NB4 (cell line): ENCODE measurements around the gene ZNF557.
A peak's percentile ranks its signal among the peaks of the same experiment; 100 is the strongest.
"Not testable (repeated sequence)": the region's sequence is repeated elsewhere in the genome, so short reads cannot be mapped to it uniquely, and the experiment has no call there.

Source experiments
- DNase-seq: peaks from one replicate; pipeline ENCODE4 v3.0.0; 2010; ENCODE audit warnings: low read depth
- H3K4me3 ChIP-seq: one replicate; pipeline ENCODE4 v1.5.1; 2011; ENCODE audit warnings: mild to moderate bottlenecking, low read depth, low read length, moderate library complexity
- MYC ChIP-seq: IDR thresholded peaks from 2 replicates; pipeline ENCODE4 v1.6.1; 2011; ENCODE audit warnings: low read depth, low read length
- POLR2A ChIP-seq: IDR thresholded peaks from 2 replicates; pipeline ENCODE4 v1.6.1; 2011; ENCODE audit warnings: mild to moderate bottlenecking; ENCODE audit not compliant: insufficient read length; ENCODE audit errors: extremely low read depth
- TF ChIP-seq, protein P1 (sequence below): IDR thresholded peaks from one replicate; pipeline ENCODE4 v1.5.1; 2012; ENCODE audit warnings: low read depth, low read length
- TF ChIP-seq, protein P2 (sequence below): IDR thresholded peaks from 2 replicates; pipeline ENCODE4 v1.6.1; 2011; ENCODE audit warnings: low read depth, low read length

ZNF557 gene

DNA sequence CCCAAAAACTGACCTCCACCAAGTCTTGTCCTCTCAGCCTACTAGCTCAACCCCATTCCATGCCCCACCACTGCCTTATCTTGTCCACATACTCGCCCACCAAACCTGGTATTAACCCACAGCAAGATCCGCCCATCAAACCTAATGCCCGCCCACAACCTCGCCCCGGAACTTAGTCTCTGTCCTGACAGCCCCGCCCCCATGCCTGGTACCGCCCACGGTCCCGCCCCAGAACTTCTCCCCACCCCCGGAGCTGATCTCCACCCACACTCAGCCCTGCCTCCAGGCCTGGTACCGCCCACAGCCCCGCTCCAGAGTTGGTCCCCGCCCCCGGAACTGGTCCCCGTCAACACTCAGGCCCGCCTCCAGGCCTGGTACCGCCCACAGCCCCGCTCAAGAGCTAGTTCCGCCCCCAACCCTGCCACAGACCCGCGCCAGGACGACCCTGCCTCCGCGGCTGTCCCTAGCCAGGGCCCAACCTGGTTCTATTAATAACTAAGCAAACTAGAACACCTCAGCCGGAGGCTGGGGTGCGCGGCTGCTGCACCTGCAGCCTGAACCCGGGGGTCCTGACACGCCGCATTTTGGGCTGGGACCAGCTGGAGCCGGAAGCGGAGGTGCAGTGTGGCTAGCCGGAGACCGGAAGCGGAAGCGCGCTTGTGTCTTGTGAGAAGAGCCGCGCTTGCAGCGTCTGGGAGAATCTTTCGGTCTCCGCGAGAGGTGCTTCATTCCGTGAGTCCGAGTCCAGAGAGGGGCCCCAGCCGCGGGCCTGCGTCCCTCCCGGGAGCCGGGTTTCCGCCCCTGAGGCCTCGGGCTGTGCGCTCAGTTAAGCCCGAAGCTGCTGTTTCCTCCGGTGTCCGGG, at the start of gene ZNF557:
TSS of gene ZNF557 (plus strand) at position 662 of the 862 bp plus-strand sequence. CDS start 5,372 bp downstream, outside the sequence.
- peak; percentile 66; the same call in 1 of the 2 replicates for TF ChIP-seq MYC
- TF ChIP-seq, protein P1, sequence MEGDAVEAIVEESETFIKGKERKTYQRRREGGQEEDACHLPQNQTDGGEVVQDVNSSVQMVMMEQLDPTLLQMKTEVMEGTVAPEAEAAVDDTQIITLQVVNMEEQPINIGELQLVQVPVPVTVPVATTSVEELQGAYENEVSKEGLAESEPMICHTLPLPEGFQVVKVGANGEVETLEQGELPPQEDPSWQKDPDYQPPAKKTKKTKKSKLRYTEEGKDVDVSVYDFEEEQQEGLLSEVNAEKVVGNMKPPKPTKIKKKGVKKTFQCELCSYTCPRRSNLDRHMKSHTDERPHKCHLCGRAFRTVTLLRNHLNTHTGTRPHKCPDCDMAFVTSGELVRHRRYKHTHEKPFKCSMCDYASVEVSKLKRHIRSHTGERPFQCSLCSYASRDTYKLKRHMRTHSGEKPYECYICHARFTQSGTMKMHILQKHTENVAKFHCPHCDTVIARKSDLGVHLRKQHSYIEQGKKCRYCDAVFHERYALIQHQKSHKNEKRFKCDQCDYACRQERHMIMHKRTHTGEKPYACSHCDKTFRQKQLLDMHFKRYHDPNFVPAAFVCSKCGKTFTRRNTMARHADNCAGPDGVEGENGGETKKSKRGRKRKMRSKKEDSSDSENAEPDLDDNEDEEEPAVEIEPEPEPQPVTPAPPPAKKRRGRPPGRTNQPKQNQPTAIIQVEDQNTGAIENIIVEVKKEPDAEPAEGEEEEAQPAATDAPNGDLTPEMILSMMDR = no peak
- TF ChIP-seq, protein P2, sequence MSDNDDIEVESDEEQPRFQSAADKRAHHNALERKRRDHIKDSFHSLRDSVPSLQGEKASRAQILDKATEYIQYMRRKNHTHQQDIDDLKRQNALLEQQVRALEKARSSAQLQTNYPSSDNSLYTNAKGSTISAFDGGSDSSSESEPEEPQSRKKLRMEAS = peak; percentile 16; the same call in 1 of the 2 replicates
- peak; percentile 55 for TF ChIP-seq POLR2A
- peak; percentile 95 for DNase-seq
- H3K4me3 ChIP-seq = peak within 1 kb of the TSS; percentile 89

DNA sequence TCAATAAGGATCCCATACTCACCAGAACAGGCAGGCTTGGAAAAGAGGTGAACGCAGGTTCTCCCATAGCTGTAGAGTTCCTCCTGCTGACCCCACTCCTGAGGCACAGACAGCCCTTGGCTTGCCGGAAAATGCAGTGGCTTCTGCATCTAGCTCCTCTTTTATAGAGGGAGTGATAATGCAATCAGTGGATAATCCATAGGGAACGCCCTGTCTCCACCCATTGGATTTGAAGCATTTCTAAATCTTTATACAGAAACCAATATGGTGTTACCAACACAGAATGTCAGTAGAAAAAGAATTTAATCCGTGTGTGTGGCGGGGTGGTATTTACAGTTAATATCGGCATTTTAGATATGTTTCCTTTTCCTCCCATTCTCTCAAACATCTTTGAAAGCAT, 48.2 kb upstream of the ZNF557 start, which contains the start of gene MBD3L2B:
TSS of gene MBD3L2B (minus strand) at position 101 of the 400 bp plus-strand sequence. CDS start at position 67, 34 bp downstream.
- not testable (repeated sequence) for H3K4me3 ChIP-seq, DNase-seq

DNA sequence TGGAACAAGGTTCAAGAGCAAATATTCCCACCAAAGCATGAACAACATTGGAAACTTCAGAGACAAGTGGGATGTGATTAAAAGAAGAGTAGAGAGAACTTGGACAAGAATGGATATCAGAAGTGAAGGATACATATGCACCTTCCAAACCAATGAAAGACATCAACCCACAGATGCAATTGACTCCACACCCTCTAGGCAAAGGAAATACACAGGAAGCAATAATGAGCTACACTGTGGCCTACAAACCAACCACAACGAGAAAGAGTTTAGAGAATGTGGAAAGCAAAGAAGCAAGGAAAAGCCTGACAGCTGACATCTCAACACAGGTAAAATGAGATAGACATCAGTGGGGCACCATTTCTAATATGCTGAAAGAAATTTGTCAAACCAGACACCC, 40.7 kb upstream of the ZNF557 start:
- not testable (repeated sequence) for DNase-seq, H3K4me3 ChIP-seq

DNA sequence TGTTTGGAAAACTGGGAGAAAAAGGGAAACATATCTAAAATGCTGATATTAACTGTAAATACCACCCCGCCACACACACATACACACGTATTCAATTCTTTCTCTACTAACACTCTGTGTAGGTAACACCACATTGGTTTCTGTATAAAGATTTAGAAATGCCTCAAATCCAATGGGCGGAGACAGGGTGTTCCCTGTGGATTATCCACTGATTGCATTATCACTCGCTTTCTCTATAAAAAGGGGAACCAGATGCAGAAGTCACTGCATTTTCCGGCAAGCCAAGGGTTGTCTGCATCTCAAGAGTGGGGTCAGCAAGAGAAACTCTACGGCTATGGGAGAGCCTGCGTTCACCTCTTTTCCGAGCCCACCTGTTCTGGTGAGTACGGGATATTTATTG, 39.2 kb upstream of the ZNF557 start, which contains the start of gene MBD3L5:
TSS of gene MBD3L5 (plus strand) at position 301 of the 400 bp plus-strand sequence. CDS start at position 335, 34 bp downstream.
- not testable (repeated sequence) for H3K4me3 ChIP-seq, DNase-seq

DNA sequence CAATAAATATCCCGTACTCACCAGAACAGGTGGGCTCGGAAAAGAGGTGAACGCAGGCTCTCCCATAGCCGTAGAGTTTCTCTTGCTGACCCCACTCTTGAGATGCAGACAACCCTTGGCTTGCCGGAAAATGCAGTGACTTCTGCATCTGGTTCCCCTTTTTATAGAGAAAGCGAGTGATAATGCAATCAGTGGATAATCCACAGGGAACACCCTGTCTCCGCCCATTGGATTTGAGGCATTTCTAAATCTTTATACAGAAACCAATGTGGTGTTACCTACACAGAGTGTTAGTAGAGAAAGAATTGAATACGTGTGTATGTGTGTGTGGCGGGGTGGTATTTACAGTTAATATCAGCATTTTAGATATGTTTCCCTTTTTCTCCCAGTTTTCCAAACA, 29.4 kb upstream of the ZNF557 start, which contains the start of gene MBD3L4:
TSS of gene MBD3L4 (minus strand) at position 101 of the 400 bp plus-strand sequence. CDS start at position 66, 35 bp downstream.
- DNase-seq, H3K4me3 ChIP-seq: not testable (repeated sequence)

DNA sequence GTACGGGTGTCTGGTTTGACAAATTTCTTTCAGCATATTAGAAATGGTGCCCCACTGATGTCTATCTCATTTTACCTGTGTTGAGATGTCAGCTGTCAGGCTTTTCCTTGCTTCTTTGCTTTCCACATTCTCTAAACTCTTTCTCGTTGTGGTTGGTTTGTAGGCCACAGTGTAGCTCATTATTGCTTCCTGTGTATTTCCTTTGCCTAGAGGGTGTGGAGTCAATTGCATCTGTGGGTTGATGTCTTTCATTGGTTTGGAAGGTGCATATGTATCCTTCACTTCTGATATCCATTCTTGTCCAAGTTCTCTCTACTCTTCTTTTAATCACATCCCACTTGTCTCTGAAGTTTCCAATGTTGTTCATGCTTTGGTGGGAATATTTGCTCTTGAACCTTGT, 27.9 kb upstream of the ZNF557 start:
- not testable (repeated sequence) for DNase-seq, H3K4me3 ChIP-seq

DNA sequence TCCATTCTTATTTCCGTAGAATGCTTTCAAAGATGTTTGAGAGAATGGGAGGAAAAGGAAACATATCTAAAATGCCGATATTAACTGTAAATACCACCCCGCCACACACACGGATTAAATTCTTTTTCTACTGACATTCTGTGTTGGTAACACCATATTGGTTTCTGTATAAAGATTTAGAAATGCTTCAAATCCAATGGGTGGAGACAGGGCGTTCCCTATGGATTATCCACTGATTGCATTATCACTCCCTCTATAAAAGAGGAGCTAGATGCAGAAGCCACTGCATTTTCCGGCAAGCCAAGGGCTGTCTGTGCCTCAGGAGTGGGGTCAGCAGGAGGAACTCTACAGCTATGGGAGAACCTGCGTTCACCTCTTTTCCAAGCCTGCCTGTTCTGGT, 20.5 kb upstream of the ZNF557 start, which contains the start of gene MBD3L2:
TSS of gene MBD3L2 (plus strand) at position 301 of the 400 bp plus-strand sequence. CDS start at position 354, 53 bp downstream.
- H3K4me3 ChIP-seq, DNase-seq: not testable (repeated sequence)

DNA sequence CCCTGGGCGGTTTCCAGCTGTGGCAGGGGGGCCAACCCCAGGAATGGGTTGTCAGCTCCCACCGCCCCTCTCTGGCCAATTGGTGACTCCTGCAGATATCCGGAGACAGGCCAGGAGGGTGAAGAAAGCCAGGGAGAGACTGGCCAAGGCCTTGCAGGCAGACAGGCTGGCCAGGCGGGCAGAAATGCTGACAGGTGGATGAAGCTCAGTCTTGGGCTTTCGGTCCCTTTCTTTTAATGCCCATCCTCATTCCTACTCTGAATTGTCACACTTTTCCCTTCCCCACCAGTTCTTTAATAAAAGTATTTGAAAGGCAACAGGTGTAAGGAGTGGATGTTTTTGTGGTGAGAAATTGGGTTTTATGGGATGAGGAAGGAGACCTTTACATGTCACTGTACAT, 18.1 kb upstream of the ZNF557 start:
- H3K4me3 ChIP-seq, DNase-seq: not testable (repeated sequence)

DNA sequence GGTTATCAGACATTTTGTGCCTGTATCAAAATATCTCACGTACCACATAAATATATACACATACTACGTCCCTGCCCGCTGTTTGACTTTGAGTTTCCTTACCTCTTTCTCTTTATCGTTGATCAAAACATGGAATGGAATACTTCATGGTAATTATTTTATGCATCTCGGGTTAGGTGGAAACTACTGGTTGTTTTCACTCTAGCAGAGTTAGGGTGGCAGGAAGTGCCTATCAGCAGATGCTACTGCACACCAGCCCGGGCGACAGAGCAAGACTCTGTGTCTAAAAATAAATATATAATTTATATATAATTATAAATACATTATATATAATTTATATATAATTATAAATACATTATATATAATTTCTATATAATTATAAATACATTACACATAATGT, 16.6 kb upstream of the ZNF557 start:
- not testable (repeated sequence) for DNase-seq, H3K4me3 ChIP-seq

DNA sequence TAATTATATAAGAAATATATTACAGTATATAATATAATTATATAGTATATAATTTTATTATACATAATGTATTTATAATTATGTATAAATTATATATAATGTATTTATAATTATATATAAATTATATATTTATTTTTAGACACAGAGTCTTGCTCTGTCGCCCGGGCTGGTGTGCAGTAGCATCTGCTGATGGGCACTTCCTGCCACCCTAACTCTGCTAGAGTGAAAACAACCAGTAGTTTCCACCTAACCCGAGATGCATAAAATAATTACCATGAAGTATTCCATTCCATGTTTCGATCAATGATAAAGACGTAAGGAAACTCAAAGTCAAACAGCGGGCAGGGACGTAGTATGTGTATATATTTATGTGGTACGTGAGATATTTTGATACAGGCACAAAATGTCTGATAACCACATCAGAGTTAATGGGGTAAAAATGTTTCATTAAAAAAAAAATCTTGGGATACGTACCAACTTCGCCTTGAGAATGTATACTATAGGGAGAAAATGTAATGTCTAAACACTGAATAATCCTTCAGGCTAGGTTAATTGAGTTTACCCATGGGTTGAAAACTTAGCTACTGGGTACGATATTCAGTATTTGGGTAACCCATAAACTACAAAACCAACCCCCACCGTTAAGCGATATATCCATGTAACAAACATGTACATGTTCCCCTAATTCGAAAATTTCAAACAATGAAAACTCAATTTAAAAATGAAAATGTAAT, 14.7 kb upstream of the ZNF557 start:
- H3K4me3 ChIP-seq, DNase-seq: not testable (repeated sequence)

DNA sequence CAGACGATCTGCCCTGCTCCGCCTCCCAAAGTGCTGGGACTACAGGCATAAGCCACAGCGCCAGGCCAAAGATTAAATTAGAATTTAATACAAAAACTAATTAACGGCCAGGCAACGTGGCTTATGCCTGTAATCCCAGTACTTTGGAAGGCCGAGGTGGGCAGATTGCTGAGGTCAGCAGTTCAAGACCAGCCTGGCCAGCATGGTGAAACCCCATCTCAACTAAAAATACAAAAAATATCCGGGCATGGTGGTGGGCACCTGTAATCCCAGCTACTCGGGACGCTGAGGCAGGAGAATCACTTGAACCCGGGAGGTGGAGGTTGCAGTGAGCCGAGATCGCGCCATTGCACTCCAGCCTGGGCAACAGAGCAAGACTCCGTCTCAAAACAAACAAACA, 13.8 kb upstream of the ZNF557 start:
- H3K4me3 ChIP-seq, DNase-seq: not testable (repeated sequence)

DNA sequence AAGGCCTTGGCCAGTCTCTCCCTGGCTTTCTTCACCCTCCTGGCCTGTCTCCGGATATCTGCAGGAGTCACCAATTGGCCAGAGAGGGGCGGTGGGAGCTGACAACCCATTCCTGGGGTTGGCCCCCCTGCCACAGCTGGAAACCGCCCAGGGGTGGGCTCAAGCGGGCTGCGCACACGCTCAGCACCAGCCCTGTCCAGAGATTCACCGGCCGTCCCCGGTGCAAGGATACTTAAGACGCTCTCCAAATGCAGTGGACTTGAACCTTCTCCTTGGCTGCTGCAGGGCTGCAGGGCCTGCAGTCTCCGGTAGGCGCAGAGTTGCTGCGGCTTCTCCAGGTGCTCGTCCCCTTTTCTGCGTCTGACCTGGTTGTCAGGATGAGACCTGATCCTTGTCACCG, 13.1 kb upstream of the ZNF557 start:
- not testable (repeated sequence) for DNase-seq, H3K4me3 ChIP-seq

DNA sequence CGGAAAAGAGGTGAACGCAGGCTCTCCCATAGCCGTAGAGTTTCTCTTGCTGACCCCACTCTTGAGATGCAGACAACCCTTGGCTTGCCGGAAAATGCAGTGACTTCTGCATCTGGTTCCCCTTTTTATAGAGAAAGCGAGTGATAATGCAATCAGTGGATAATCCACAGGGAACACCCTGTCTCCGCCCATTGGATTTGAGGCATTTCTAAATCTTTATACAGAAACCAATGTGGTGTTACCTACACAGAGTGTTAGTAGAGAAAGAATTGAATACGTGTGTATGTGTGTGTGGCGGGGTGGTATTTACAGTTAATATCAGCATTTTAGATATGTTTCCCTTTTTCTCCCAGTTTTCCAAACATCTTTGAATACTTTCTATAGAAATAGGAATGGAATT, 10.9 kb upstream of the ZNF557 start, which contains the start of gene MBD3L3:
TSS of gene MBD3L3 (minus strand) at position 101 of the 400 bp plus-strand sequence. CDS start at position 30, 71 bp downstream.
- H3K4me3 ChIP-seq, DNase-seq: not testable (repeated sequence)

DNA sequence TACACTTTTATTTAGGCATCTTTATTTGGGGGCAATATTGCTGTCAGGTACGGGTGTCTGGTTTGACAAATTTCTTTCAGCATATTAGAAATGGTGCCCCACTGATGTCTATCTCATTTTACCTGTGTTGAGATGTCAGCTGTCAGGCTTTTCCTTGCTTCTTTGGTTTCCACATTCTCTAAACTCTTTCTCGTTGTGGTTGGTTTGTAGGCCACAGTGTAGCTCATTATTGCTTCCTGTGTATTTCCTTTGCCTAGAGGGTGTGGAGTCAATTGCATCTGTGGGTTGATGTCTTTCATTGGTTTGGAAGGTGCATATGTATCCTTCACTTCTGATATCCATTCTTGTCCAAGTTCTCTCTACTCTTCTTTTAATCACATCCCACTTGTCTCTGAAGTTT, 9.5 kb upstream of the ZNF557 start:
- H3K4me3 ChIP-seq, DNase-seq: not testable (repeated sequence)
